Measurements from ENCODE around the gene ELF1. TPM values are rescaled to one million over a fixed set of nuclear protein-coding genes. Genes with fewer than 3 reads are reported as not detected.
A peak's percentile ranks its signal among the peaks of the same experiment; 100 is the strongest.

ELF1 gene
- total and polyA plus RNA-seq, 10 of the 15 experiments (the other 5 are each of a cell fraction or from before 2014, with no cell fraction given) = 43.3 to 97.6 (median 55.7) TPM

- TF ChIP-seq ZNF217 (IDR thresholded peaks at IDR 0.05) = 0 out of 2 replicates have a peak, but pooled peaks have one; percentile 30
- no peak; the same call in 1 of the 2 replicates for TF ChIP-seq TAF1 (IDR thresholded peaks at IDR 0.05; ENCODE audit: borderline replicate concordance, low read depth, low read length)
- TF ChIP-seq RCOR1 (conservative IDR thresholded peaks at IDR 0.05; ENCODE audit: low read depth, low read length) = 0 out of 2 replicates have a peak, but pooled peaks have one; percentile 68
- TF ChIP-seq IKZF2 (IDR thresholded peaks at IDR 0.05) = peak; percentile 90 to 92
- TF ChIP-seq RELA (IDR thresholded peaks at IDR 0.05; ENCODE audit: borderline replicate concordance, partially characterized antibody) = no peak
- TF ChIP-seq RAD21 (IDR thresholded peaks at IDR 0.05; ENCODE audit: insufficient read depth, low read depth, low read length) = no peak
- TF ChIP-seq ZSCAN29 (IDR thresholded peaks at IDR 0.05) = no peak
- TF ChIP-seq RB1 (IDR thresholded peaks at IDR 0.05; ENCODE audit: borderline replicate concordance) = peak; percentile 14; the same call in 1 of the 2 replicates
- no peak for TF ChIP-seq ZBTB40 (IDR thresholded peaks at IDR 0.05; ENCODE audit: borderline replicate concordance)
- TF ChIP-seq E4F1 (IDR thresholded peaks at IDR 0.05; ENCODE audit: borderline replicate concordance, partially characterized antibody) = no peak
- TF ChIP-seq BACH1 (IDR thresholded peaks at IDR 0.05; ENCODE audit: borderline replicate concordance) = peak; percentile 23; the same call in 1 of the 2 replicates
- TF ChIP-seq SPI1 (IDR thresholded peaks at IDR 0.05; ENCODE audit: borderline replicate concordance, insufficient read depth, low read depth, low read length) = no peak
- TF ChIP-seq EGR1 (IDR thresholded peaks at IDR 0.05; ENCODE audit: borderline replicate concordance in 1 of 2, low read depth in 2 of 2, low read length in 2 of 2) = peak in 1 of 2 experiments; percentile 83; a peak in 2 of 3 replicates
- TF ChIP-seq KLF5 (IDR thresholded peaks at IDR 0.05; ENCODE audit: partially characterized antibody) = peak; percentile 72
- TF ChIP-seq MYB (IDR thresholded peaks at IDR 0.05; ENCODE audit: borderline replicate concordance, low read depth, low read length) = no peak
- no peak for TF ChIP-seq PAX8 (IDR thresholded peaks at IDR 0.05)
- no peak for TF ChIP-seq ZBTB11 (CRISPR knock-in tag; IDR thresholded peaks at IDR 0.05)
- TF ChIP-seq POLR2A (IDR thresholded peaks at IDR 0.05; ENCODE audit: low read depth, low read length) = peak; percentile 89
- peak; percentile 95; the same call in 1 of the 2 replicates for TF ChIP-seq PML (IDR thresholded peaks at IDR 0.05; ENCODE audit: low read length)
- no peak for TF ChIP-seq ZNF622 (IDR thresholded peaks at IDR 0.05)
These were observed 42.2 kb upstream of the ELF1 start, which contains the start of gene WBP4 (continued) for GRCh38 chr13:41061075-41061913.
